H9 (cell line): ENCODE measurements around the gene FUT2. TPM values are rescaled to one million over a fixed set of nuclear protein-coding genes. Genes with fewer than 3 reads are reported as not detected.
"Not testable (repeated sequence)": the region's sequence is repeated elsewhere in the genome, so short reads cannot be mapped to it uniquely, and the experiment has no call there.

Experiments used
- DNase-seq: peaks from one replicate; pipeline ENCODE4 v3.0.0-alpha.2; 2017
- H2AFZ ChIP-seq: one replicate; pipeline ENCODE4 v1.6.1; 2013; ENCODE audit warnings: mild to moderate bottlenecking, low read length, control low read depth, moderate library complexity
- H2AK5ac ChIP-seq: 2 replicates; pipeline ENCODE4 v1.6.1; 2013; ENCODE audit warnings: low read length, control low read depth, mixed read lengths; ENCODE audit not compliant: insufficient read length
- H2BK120ac ChIP-seq: one replicate; pipeline ENCODE4 v1.6.1; 2013; ENCODE audit warnings: low read depth, mild to moderate bottlenecking, low read length, control low read depth, inconsistent platforms; ENCODE audit not compliant: poor library complexity, severe bottlenecking
- H2BK12ac ChIP-seq: 2 replicates; pipeline ENCODE4 v1.6.1; 2013; ENCODE audit warnings: low read length, control low read depth, mixed read lengths, low read depth; ENCODE audit not compliant: insufficient read length
- H2BK15ac ChIP-seq: 2 replicates; pipeline ENCODE4 v1.6.1; 2013; ENCODE audit warnings: low read depth, low read length, control low read depth
- H2BK20ac ChIP-seq: one replicate; pipeline ENCODE4 v1.6.1; 2013; ENCODE audit warnings: low read depth, mild to moderate bottlenecking, low read length, control low read depth, inconsistent platforms; ENCODE audit not compliant: poor library complexity, severe bottlenecking
- H2BK5ac ChIP-seq: 2 replicates; pipeline ENCODE4 v1.6.1; 2013; ENCODE audit warnings: low read length, control low read depth, mixed read lengths; ENCODE audit not compliant: insufficient read length
- H3K14ac ChIP-seq: 2 replicates; pipeline ENCODE4 v1.6.1; 2013; ENCODE audit warnings: low read length, control low read depth; ENCODE audit not compliant: insufficient read depth
- H3K18ac ChIP-seq: 2 replicates; pipeline ENCODE4 v1.6.1; 2013; ENCODE audit warnings: low read depth, mild to moderate bottlenecking, mixed read lengths, low read length, control low read depth; ENCODE audit not compliant: insufficient read length
- H3K23ac ChIP-seq: 2 replicates; pipeline ENCODE4 v1.6.1; 2013; ENCODE audit warnings: low read length, control low read depth, mixed read lengths, low read depth; ENCODE audit not compliant: insufficient read length
- H3K23me2 ChIP-seq: 2 replicates; pipeline ENCODE4 v1.6.1; 2013; ENCODE audit warnings: low read depth, mild to moderate bottlenecking, mixed read lengths, low read length, control low read depth; ENCODE audit not compliant: insufficient read length, poor library complexity, severe bottlenecking
- H3K27ac ChIP-seq: 2 replicates; pipeline ENCODE4 v1.5.1; 2013; ENCODE audit warnings: low read length, control low read depth, mixed read lengths, low read depth; ENCODE audit not compliant: insufficient read length
- H3K27me3 ChIP-seq: 2 replicates; pipeline ENCODE4 v1.6.1; 2013; ENCODE audit warnings: low read length, control low read depth, inconsistent platforms; ENCODE audit not compliant: insufficient read depth
- H3K4ac ChIP-seq: 2 replicates; pipeline ENCODE4 v1.6.1; 2013; ENCODE audit warnings: low read depth, mild to moderate bottlenecking, control low read depth, inconsistent platforms, low read length, moderate library complexity
- H3K4me1 ChIP-seq: 2 replicates; pipeline ENCODE4 v1.6.1; 2013; ENCODE audit warnings: low read length, control low read depth, inconsistent platforms; ENCODE audit not compliant: insufficient read depth
- H3K4me2 ChIP-seq: 2 replicates; pipeline ENCODE4 v1.6.1; 2013; ENCODE audit warnings: low read length, control low read depth, mixed read lengths; ENCODE audit not compliant: insufficient read length, insufficient read depth
- H3K56ac ChIP-seq: 2 replicates; pipeline ENCODE4 v1.6.1; 2013; ENCODE audit warnings: low read depth, mild to moderate bottlenecking, mixed read lengths, low read length, control low read depth; ENCODE audit not compliant: insufficient read length
- H3K79me1 ChIP-seq: 2 replicates; pipeline ENCODE4 v1.6.1; 2013; ENCODE audit warnings: low read depth, mild to moderate bottlenecking, moderate library complexity, low read length, control low read depth, inconsistent platforms; ENCODE audit not compliant: insufficient read depth, poor library complexity, severe bottlenecking
- H3K79me2 ChIP-seq: 2 replicates; pipeline ENCODE4 v1.6.1; 2013; ENCODE audit warnings: low read length, control low read depth, inconsistent platforms; ENCODE audit not compliant: insufficient read depth
- H3K9ac ChIP-seq: 2 replicates; pipeline ENCODE4 v1.6.1; 2013; ENCODE audit warnings: low read length, control low read depth, mixed read lengths; ENCODE audit not compliant: insufficient read length; ENCODE audit errors: extremely low read depth
- H3K9me3 ChIP-seq: one replicate; pipeline ENCODE4 v1.6.1; 2013; ENCODE audit warnings: low read depth, low read length, inconsistent platforms; ENCODE audit not compliant: control insufficient read depth
- H3T11ph ChIP-seq: one replicate; pipeline ENCODE4 v1.6.1; 2013; ENCODE audit warnings: mild to moderate bottlenecking, low read length, control low read depth, inconsistent platforms
- H4K20me1 ChIP-seq: one replicate; pipeline ENCODE4 v1.6.1; 2013; ENCODE audit not compliant: control insufficient read depth, insufficient read length, insufficient read depth
- H4K5ac ChIP-seq: 2 replicates; pipeline ENCODE4 v1.6.1; 2013; ENCODE audit warnings: low read depth, mild to moderate bottlenecking, mixed read lengths, low read length, control low read depth; ENCODE audit not compliant: insufficient read length
- H4K8ac ChIP-seq: replicated peaks from 2 replicates; pipeline ENCODE4 v1.6.1; 2013; ENCODE audit warnings: low read length, control low read depth, mixed read lengths, low read depth; ENCODE audit not compliant: insufficient read length
- H4K91ac ChIP-seq: 2 replicates; pipeline ENCODE4 v1.6.1; 2013; ENCODE audit warnings: low read depth, mild to moderate bottlenecking, moderate library complexity, mixed read lengths, low read length, control low read depth; ENCODE audit not compliant: insufficient read length
- H3K27ac Mint-ChIP-seq, 3 experiments: 2 replicates in 2 of 3; 3 replicates in 1 of 3; pipeline ENCODE4 v1.8.0; 2020 to 2021; ENCODE audit warnings: mixed read lengths in 3 of 3, mild to moderate bottlenecking in 1 of 3, moderate library complexity in 1 of 3
- H3K27me3 Mint-ChIP-seq: 2 replicates; pipeline ENCODE4 v1.8.0; 2021; ENCODE audit warnings: low read depth, mild to moderate bottlenecking, moderate library complexity, mixed read lengths
- H3K36me3 Mint-ChIP-seq, 3 experiments: 2 replicates in 2 of 3; 3 replicates in 1 of 3; pipeline ENCODE4 v1.8.0; 2020 to 2021; ENCODE audit warnings: low read depth in 3 of 3, mixed read lengths in 3 of 3; ENCODE audit not compliant: insufficient read depth in 1 of 3
- H3K4me1 Mint-ChIP-seq, 2 experiments: 2 replicates each; pipeline ENCODE4 v1.8.0; 2020; ENCODE audit warnings: mixed read lengths in 2 of 2
- H3K4me3 Mint-ChIP-seq, 2 experiments: 2 replicates in 1 of 2; 3 replicates in 1 of 2; pipeline ENCODE4 v1.8.0; 2020 to 2021; ENCODE audit warnings: mild to moderate bottlenecking in 2 of 2, mixed read lengths in 2 of 2, moderate library complexity in 1 of 2
- H3K9me3 Mint-ChIP-seq, 2 experiments: 2 replicates in 1 of 2; 3 replicates in 1 of 2; pipeline ENCODE4 v1.8.0; 2020; ENCODE audit warnings: mild to moderate bottlenecking in 2 of 2, mixed read lengths in 2 of 2, moderate library complexity in 1 of 2
- CTCF ChIP-seq: fragments of 200-600 bp; sonication (generic); conservative IDR thresholded peaks from 3 replicates; pipeline ENCODE4 v1.8.0; 2021; ENCODE audit warnings: antibody characterized with exemption, mild to moderate bottlenecking
- WGBS: extraction: QIAGEN DNeasy Blood & Tissue Kit; methylation state at CpG from one replicate; pipeline ENCODE4 v1.1.7; 2013; ENCODE audit warnings: missing lambda C conversion rate, low lambda C conversion rate, mixed read lengths; ENCODE audit not compliant: insufficient read length; ENCODE audit errors: extremely low coverage; 5-methylcytosine and 5-hydroxymethylcytosine counted together
- total RNA-seq: library from RNA; stranded (reverse); gene quantifications from 2 replicates; pipeline ENCODE4 v1.2.1, GENCODE V29; 2021

Gene FUT2
- total RNA-seq, 1 experiment from 2014 or later = 11.4 TPM

- Histone ChIP-seq H3K14ac (no peak overlapping the region), H3K27me3 (no peaks in the 10 kb centered on the region), H3K23me2 (no peaks in the 10 kb centered on the region), H3K9me3 (no peaks in the 10 kb centered on the region), H3K27ac (no peak overlapping the region), H3K9ac (no peak overlapping the region), H2BK20ac (no peak overlapping the region), H2BK15ac (no peak overlapping the region), H2BK5ac (no peak overlapping the region), H3K79me2 (no peaks in the 10 kb centered on the region), H3K4me1 (no peaks in the 10 kb centered on the region; the same call in 1 of the 2 replicates), H3K18ac (no peak overlapping the region), H3K4me2 (no peak overlapping the region), H2AFZ (no peak overlapping the region), H3T11ph (no peak overlapping the region), H3K23ac (no peak overlapping the region), H4K20me1 (no peaks in the 10 kb centered on the region), H2BK120ac (no peak overlapping the region), H3K56ac (no peak overlapping the region), H2BK12ac (no peak overlapping the region), H3K79me1 (no peaks in the 10 kb centered on the region), H3K4ac (no peak overlapping the region), H4K8ac (no peak overlapping the region), H2AK5ac (no peak overlapping the region), H4K5ac (no peak overlapping the region), H4K91ac (no peak overlapping the region)
- DNase-seq = no peak
- no peaks in the 10 kb centered on the region for H3K36me3 Mint-ChIP-seq
- H3K27me3 Mint-ChIP-seq = peaks cover 7% of the 10 kb centered on the region
- no peak overlapping the region for H3K4me3 Mint-ChIP-seq
- H3K27ac Mint-ChIP-seq = no peak overlapping the region
- H3K4me1 Mint-ChIP-seq = peaks cover 23 to 26% of the 10 kb centered on the region in 2 experiments
- TF ChIP-seq CTCF = no peak
- H3K9me3 Mint-ChIP-seq = no peaks in the 10 kb centered on the region
- WGBS = no CpG with 5 or more reads among the region's 4 CpGs
Measured at GRCh38 chr19:48678201-48678600, 17.6 kb upstream of the FUT2 start.

GRCh38 chr19:48680006-48680405 is 15.8 kb upstream of the FUT2 start:
- not testable (repeated sequence) for H4K8ac ChIP-seq, H2BK20ac ChIP-seq, H3K4me1 ChIP-seq, H2BK15ac ChIP-seq, H3K36me3 Mint-ChIP-seq, H3K27ac ChIP-seq, H3K14ac ChIP-seq, H3K4me2 ChIP-seq, H3K27me3 ChIP-seq, DNase-seq, H3K9ac ChIP-seq, H2AK5ac ChIP-seq, H4K20me1 ChIP-seq, H3K4ac ChIP-seq, H3K18ac ChIP-seq, H2AFZ ChIP-seq, H3K23me2 ChIP-seq, H3K9me3 Mint-ChIP-seq, H3K27ac Mint-ChIP-seq, H3K4me3 Mint-ChIP-seq, H2BK12ac ChIP-seq, H4K5ac ChIP-seq, H3K27me3 Mint-ChIP-seq, H2BK5ac ChIP-seq, H4K91ac ChIP-seq, H3K79me1 ChIP-seq, H3K56ac ChIP-seq, H3K23ac ChIP-seq, H3K79me2 ChIP-seq, H2BK120ac ChIP-seq, H3T11ph ChIP-seq, H3K9me3 ChIP-seq
- WGBS = no CpG with 5 or more reads among the region's 19 CpGs
- H3K4me1 Mint-ChIP-seq = peaks cover 5 to 11% of the 10 kb centered on the region in 2 experiments
